Measurements from ENCODE around the gene EPB41. TPM values are rescaled to one million over a fixed set of nuclear protein-coding genes. Genes with fewer than 3 reads are reported as not detected.

EPB41 gene
- total and polyA plus RNA-seq, 2 donors (not counting 3 experiments of a cell fraction or from before 2014, with no cell fraction given) = 22.3 to 45.7 TPM

GRCh38 chr1:28933918-28934317, 19.5 kb downstream of the EPB41 start:
- Histone ChIP-seq H3K4me2 (ENCODE audit: insufficient read depth, low read length) (no peak overlapping the region), H3K79me2 (ENCODE audit: control insufficient read depth, insufficient read depth, low read length) (no peaks in the 10 kb centered on the region), H3K27ac (ENCODE audit: insufficient read depth, low read depth, low read length) (no peak overlapping the region), H3K27me3 (ENCODE audit: control insufficient read depth in 2 of 2, insufficient read depth in 2 of 2, low read length in 2 of 2) (no peaks in the 10 kb centered on the region), H3K36me3 (ENCODE audit: control insufficient read depth in 2 of 2, extremely low read depth in 1 of 2, insufficient read depth in 2 of 2, low read length in 2 of 2) (no peaks in the 10 kb centered on the region), H3K9me1 (replicated peaks; ENCODE audit: control insufficient read depth, extremely low read depth, insufficient read depth, low read length) (no peaks in the 10 kb centered on the region), H3K4me1 (ENCODE audit: control insufficient read depth, extremely low read depth, insufficient read depth, low read length) (no peaks in the 10 kb centered on the region), H2AFZ (ENCODE audit: low read depth, low read length) (no peak overlapping the region), H4K20me1 (replicated peaks; ENCODE audit: control insufficient read depth, extremely low read depth, insufficient read depth, low read length) (no peaks in the 10 kb centered on the region), H3K4me3 (replicated peaks in 1 of 3; ENCODE audit: insufficient read depth in 1 of 3, low read depth in 1 of 3, low read length in 3 of 3) (no peak overlapping the region), H3K9ac (replicated peaks; ENCODE audit: extremely low read depth, insufficient read depth, low read length) (no peak overlapping the region), H3K9me3 (replicated peaks; ENCODE audit: control insufficient read depth, insufficient read depth, low read length) (no peaks in the 10 kb centered on the region)
- no peak for DNase-seq (ENCODE audit: low read depth, low spot score)
- POLR2A ChIA-PET = no interaction called here
- dilution Hi-C loops (cut with MboI; ENCODE audit: extremely low pct_ligation_motif_present, low sequenced_read_pairs) = no loop called here
- no TSS peak for BruUV-seq (replicated peaks)
- TF ChIP-seq POLR2A (IDR thresholded peaks at IDR 0.05; ENCODE audit: low read depth, low read length) (no peak), FOS (IDR thresholded peaks at IDR 0.05; ENCODE audit: borderline replicate concordance, insufficient read depth, low read length) (no peak), EZH2 (IDR thresholded peaks at IDR 0.05; ENCODE audit: borderline replicate concordance, low read depth, low read length, severe bottlenecking) (no peak), MAX (IDR thresholded peaks at IDR 0.05; ENCODE audit: insufficient read depth, insufficient read length) (no peak), JUN (IDR thresholded peaks at IDR 0.05; ENCODE audit: borderline replicate concordance, insufficient read depth, insufficient read length, low read depth) (no peak)
- intact Hi-C loops (cut with micrococcal nuclease) = no loop called here
- no peak for FAIRE-seq
- CTCF ChIA-PET = no interaction called here

- Histone ChIP-seq H2AFZ (ENCODE audit: low read depth, low read length) (no peak overlapping the region), H3K36me3 (ENCODE audit: control insufficient read depth in 2 of 2, extremely low read depth in 1 of 2, insufficient read depth in 2 of 2, low read length in 2 of 2) (no peaks in the 10 kb centered on the region), H3K4me3 (replicated peaks in 1 of 3; ENCODE audit: insufficient read depth in 1 of 3, low read depth in 1 of 3, low read length in 3 of 3) (no peak overlapping the region), H3K9me1 (replicated peaks; ENCODE audit: control insufficient read depth, extremely low read depth, insufficient read depth, low read length) (no peaks in the 10 kb centered on the region), H3K9me3 (replicated peaks; ENCODE audit: control insufficient read depth, insufficient read depth, low read length) (no peaks in the 10 kb centered on the region), H3K27ac (ENCODE audit: insufficient read depth, low read depth, low read length) (no peak overlapping the region), H3K79me2 (ENCODE audit: control insufficient read depth, insufficient read depth, low read length) (no peaks in the 10 kb centered on the region), H3K9ac (replicated peaks; ENCODE audit: extremely low read depth, insufficient read depth, low read length) (no peak overlapping the region), H3K27me3 (ENCODE audit: control insufficient read depth in 2 of 2, insufficient read depth in 2 of 2, low read length in 2 of 2) (no peaks in the 10 kb centered on the region), H3K4me2 (ENCODE audit: insufficient read depth, low read length) (no peak overlapping the region), H3K4me1 (ENCODE audit: control insufficient read depth, extremely low read depth, insufficient read depth, low read length) (no peaks in the 10 kb centered on the region), H4K20me1 (replicated peaks; ENCODE audit: control insufficient read depth, extremely low read depth, insufficient read depth, low read length) (no peaks in the 10 kb centered on the region)
- TF ChIP-seq POLR2AphosphoS5 (IDR thresholded peaks at IDR 0.05; ENCODE audit: insufficient read depth, low read depth, low read length) = no peak
- no peak for TF ChIP-seq POLR2A (IDR thresholded peaks at IDR 0.05; ENCODE audit: low read depth, low read length)
- TF ChIP-seq CTCF (IDR thresholded peaks at IDR 0.05; ENCODE audit: extremely low read depth in 1 of 2, insufficient read depth in 1 of 2, low read depth in 1 of 2, low read length in 2 of 2) = no peak
- no peak for TF ChIP-seq FOS (IDR thresholded peaks at IDR 0.05; ENCODE audit: borderline replicate concordance, insufficient read depth, low read length)
- no peak for TF ChIP-seq MAX (IDR thresholded peaks at IDR 0.05; ENCODE audit: insufficient read depth, insufficient read length)
- TF ChIP-seq EZH2 (IDR thresholded peaks at IDR 0.05; ENCODE audit: borderline replicate concordance, low read depth, low read length, severe bottlenecking) = no peak
- TF ChIP-seq JUN (IDR thresholded peaks at IDR 0.05; ENCODE audit: borderline replicate concordance, insufficient read depth, insufficient read length, low read depth) = no peak
- TF ChIP-seq MYC (IDR thresholded peaks at IDR 0.05; ENCODE audit: low read depth, low read length) = no peak
- TF ChIP-seq GATA2 (IDR thresholded peaks at IDR 0.05; ENCODE audit: insufficient read depth, insufficient read length, low read depth, low read length) = no peak
- DNase-seq (ENCODE audit: low read depth, low spot score) = no peak
- CTCF ChIA-PET = no interaction called here
- no peak for FAIRE-seq
- no TSS peak for BruUV-seq (replicated peaks)
- intact Hi-C loops (cut with micrococcal nuclease) (no loop called here), dilution Hi-C loops (cut with MboI; ENCODE audit: extremely low pct_ligation_motif_present, low sequenced_read_pairs) (no loop called here)
- POLR2A ChIA-PET = no interaction called here
These were observed 20.3 kb downstream of the EPB41 start for GRCh38 chr1:28934676-28935075.

Measured in endothelial cell of umbilical vein (primary cell).